WTC11 (cell line): ENCODE results near the gene HOXA5. TPM values are rescaled to one million over a fixed set of nuclear protein-coding genes. Genes with fewer than 3 reads are reported as not detected.

ENCODE experiments used
- ATAC-seq: fragments of 200-7000 bp; cut with Tn5 transposase; 2 replicates; pipeline ENCODE4 v1.10.0; 2021; ENCODE audit warnings: mild to moderate bottlenecking, moderate library complexity
- CTCF ChIA-PET: fragments of 300-600 bp; sonication (Branson Sonifier 250); formaldehyde crosslinking; loops from one replicate; lab custom pipeline; 2021; ENCODE audit warnings: antibody characterized with exemption; lab: Charles Lee
- POLR2A ChIA-PET: fragments of 350-600 bp; sonication (Branson Sonifier 250); formaldehyde crosslinking; loops from one replicate; lab custom pipeline; 2021; ENCODE audit warnings: antibody characterized with exemption; lab: Charles Lee
- DNase-seq: peaks from one replicate; pipeline ENCODE4 v3.0.0; 2021; ENCODE audit warnings: low spot score
- H3K27ac Mint-ChIP-seq: 2 replicates; pipeline ENCODE4 v1.8.0; 2021; ENCODE audit warnings: mixed read lengths
- H3K27me3 Mint-ChIP-seq: 2 replicates; pipeline ENCODE4 v1.8.0; 2021; ENCODE audit warnings: low read depth, mild to moderate bottlenecking, moderate library complexity, mixed read lengths
- H3K36me3 Mint-ChIP-seq: 2 replicates; pipeline ENCODE4 v1.8.0; 2021; ENCODE audit warnings: mixed read lengths
- H3K4me1 Mint-ChIP-seq: 2 replicates; pipeline ENCODE4 v1.8.0; 2022; ENCODE audit warnings: mixed read lengths
- H3K4me3 Mint-ChIP-seq: 2 replicates; pipeline ENCODE4 v1.8.0; 2021; ENCODE audit warnings: mild to moderate bottlenecking, moderate library complexity, mixed read lengths
- H3K9me3 Mint-ChIP-seq: 2 replicates; pipeline ENCODE4 v1.8.0; 2021; ENCODE audit warnings: mixed read lengths
- ATF6 ChIP-seq: sonication (generic); formaldehyde crosslinking; IDR thresholded peaks from 2 replicates; pipeline ENCODE4 v1.8.1; 2023; ENCODE audit warnings: mild to moderate bottlenecking, missing genetic modification reagents
- CREB1 ChIP-seq: sonication (generic); formaldehyde crosslinking; IDR thresholded peaks from 2 replicates; pipeline ENCODE4 v1.8.0; 2023; ENCODE audit warnings: mild to moderate bottlenecking, missing genetic modification reagents
- ESRRA ChIP-seq: sonication (generic); formaldehyde crosslinking; IDR thresholded peaks from 2 replicates; pipeline ENCODE4 v1.8.1; 2022; ENCODE audit warnings: mild to moderate bottlenecking, missing genetic modification reagents, borderline replicate concordance
- FOXJ3 ChIP-seq: sonication (generic); formaldehyde crosslinking; IDR thresholded peaks from 2 replicates; pipeline ENCODE4 v1.9.0; 2021; ENCODE audit warnings: missing genetic modification reagents, mild to moderate bottlenecking, borderline replicate concordance
- FOXK1 ChIP-seq: sonication (generic); formaldehyde crosslinking; IDR thresholded peaks from 2 replicates; pipeline ENCODE4 v1.8.0; 2022; ENCODE audit warnings: mild to moderate bottlenecking, moderate library complexity, missing genetic modification reagents
- JUN ChIP-seq: sonication (generic); formaldehyde crosslinking; IDR thresholded peaks from 2 replicates; pipeline ENCODE4 v1.8.0; 2023; ENCODE audit warnings: mild to moderate bottlenecking, missing genetic modification reagents
- MYBL2 ChIP-seq: sonication (generic); formaldehyde crosslinking; IDR thresholded peaks from 2 replicates; pipeline ENCODE4 v1.8.1; 2023; ENCODE audit warnings: mild to moderate bottlenecking, moderate library complexity, missing genetic modification reagents
- NFE2L1 ChIP-seq: sonication (generic); formaldehyde crosslinking; IDR thresholded peaks from 2 replicates; pipeline ENCODE4 v1.8.1; 2023; ENCODE audit warnings: missing genetic modification reagents
- RELA ChIP-seq: sonication (generic); formaldehyde crosslinking; IDR thresholded peaks from 2 replicates; pipeline ENCODE4 v1.8.1; 2022; ENCODE audit warnings: missing genetic modification reagents, mild to moderate bottlenecking, borderline replicate concordance
- SP1 ChIP-seq: sonication (generic); formaldehyde crosslinking; conservative IDR thresholded peaks from 2 replicates; pipeline ENCODE4 v1.8.1; 2022; ENCODE audit warnings: missing genetic modification reagents
- TEAD4 ChIP-seq: sonication (generic); formaldehyde crosslinking; IDR thresholded peaks from 2 replicates; pipeline ENCODE4 v1.8.0; 2022; ENCODE audit warnings: mild to moderate bottlenecking, missing genetic modification reagents
- ZNF263 ChIP-seq: sonication (generic); formaldehyde crosslinking; IDR thresholded peaks from 2 replicates; pipeline ENCODE4 v1.8.1; 2022; ENCODE audit warnings: low read depth, mild to moderate bottlenecking, moderate library complexity, missing genetic modification reagents
- ZNF423 ChIP-seq: fragments of 250-450 bp; sonication (Bioruptor Pico); IDR thresholded peaks from 2 replicates; pipeline ENCODE4 v2.1.2; 2022; ENCODE audit warnings: mild to moderate bottlenecking, moderate library complexity
- total RNA-seq: library from RNA; stranded (reverse); gene quantifications from 3 replicates; pipeline ENCODE4 v1.2.3, GENCODE V29; 2021
- TF ChIP-seq, protein P1 (sequence below): sonication (generic); formaldehyde crosslinking; IDR thresholded peaks from 2 replicates; pipeline ENCODE4 v1.8.0; 2022; ENCODE audit warnings: mild to moderate bottlenecking, missing genetic modification reagents
- TF ChIP-seq, protein P2 (sequence below): sonication (generic); formaldehyde crosslinking; IDR thresholded peaks from 2 replicates; pipeline ENCODE4 v1.8.0; 2022; ENCODE audit warnings: mild to moderate bottlenecking, missing genetic modification reagents
- TF ChIP-seq, protein P3 (sequence below): sonication (generic); formaldehyde crosslinking; conservative IDR thresholded peaks from 2 replicates; pipeline ENCODE4 v1.8.1; 2023; ENCODE audit warnings: mild to moderate bottlenecking, low read depth, missing genetic modification reagents, moderate library complexity
- TF ChIP-seq, protein P4 (sequence below): sonication (generic); formaldehyde crosslinking; IDR thresholded peaks from 2 replicates; pipeline ENCODE4 v1.8.1; 2023; ENCODE audit warnings: mild to moderate bottlenecking, missing genetic modification reagents, moderate library complexity
- TF ChIP-seq, protein P5 (sequence below): sonication (generic); formaldehyde crosslinking; IDR thresholded peaks from 2 replicates; pipeline ENCODE4 v1.8.1; 2023; ENCODE audit warnings: mild to moderate bottlenecking, missing genetic modification reagents, moderate library complexity

Gene HOXA5
- total RNA-seq, 1 experiment from 2014 or later, result not detected

DNA sequence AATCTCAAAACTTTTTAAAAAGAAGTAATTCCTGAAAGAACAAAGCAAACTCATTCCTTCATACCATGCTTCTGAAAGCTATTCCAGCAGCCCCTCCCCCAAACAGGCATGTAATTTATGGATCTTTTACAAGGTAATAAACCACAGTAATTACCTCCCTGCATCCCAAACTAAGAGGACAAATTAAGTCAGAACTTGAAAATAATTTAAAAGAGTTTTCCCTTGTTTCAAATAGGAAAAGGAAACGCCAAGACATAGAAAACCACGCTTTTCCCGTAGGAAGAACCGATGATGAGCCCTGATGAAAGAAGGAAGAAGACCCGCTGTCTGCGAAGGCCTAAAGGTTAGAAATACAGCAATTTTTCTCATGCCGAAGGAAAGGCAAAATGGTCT lies 21.8 kb downstream of the HOXA5 start:
- DNase-seq (no peak), ATAC-seq (no peak)
- H3K36me3 Mint-ChIP-seq, result no peaks in the 10 kb centered on the region
- H3K27ac Mint-ChIP-seq, result no peak overlapping the region
- ChIA-PET CTCF (interaction anchor here (1.7 to 1.9 kb wide), 2 partner anchors 29 to 39 kb away, joined by 4 to 6 read pairs; no protein-coding TSS in a partner anchor), POLR2A (no interaction called here)
- no peak overlapping the region for H3K4me3 Mint-ChIP-seq
- peaks cover 14% of the 10 kb centered on the region for H3K4me1 Mint-ChIP-seq
- no peaks in the 10 kb centered on the region for H3K9me3 Mint-ChIP-seq
- TF ChIP-seq FOXJ3, result no peak
- TF ChIP-seq, protein P1, sequence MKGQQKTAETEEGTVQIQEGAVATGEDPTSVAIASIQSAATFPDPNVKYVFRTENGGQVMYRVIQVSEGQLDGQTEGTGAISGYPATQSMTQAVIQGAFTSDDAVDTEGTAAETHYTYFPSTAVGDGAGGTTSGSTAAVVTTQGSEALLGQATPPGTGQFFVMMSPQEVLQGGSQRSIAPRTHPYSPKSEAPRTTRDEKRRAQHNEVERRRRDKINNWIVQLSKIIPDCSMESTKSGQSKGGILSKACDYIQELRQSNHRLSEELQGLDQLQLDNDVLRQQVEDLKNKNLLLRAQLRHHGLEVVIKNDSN (CRISPR knock-in tag), result no peak
- TF ChIP-seq ATF6 (CRISPR knock-in tag), result no peak
- TF ChIP-seq ZNF423, result no peak
- TF ChIP-seq JUN (CRISPR knock-in tag), result no peak
- TF ChIP-seq ZNF263 (CRISPR knock-in tag), result no peak
- no peak for TF ChIP-seq MYBL2
- TF ChIP-seq, protein P2, sequence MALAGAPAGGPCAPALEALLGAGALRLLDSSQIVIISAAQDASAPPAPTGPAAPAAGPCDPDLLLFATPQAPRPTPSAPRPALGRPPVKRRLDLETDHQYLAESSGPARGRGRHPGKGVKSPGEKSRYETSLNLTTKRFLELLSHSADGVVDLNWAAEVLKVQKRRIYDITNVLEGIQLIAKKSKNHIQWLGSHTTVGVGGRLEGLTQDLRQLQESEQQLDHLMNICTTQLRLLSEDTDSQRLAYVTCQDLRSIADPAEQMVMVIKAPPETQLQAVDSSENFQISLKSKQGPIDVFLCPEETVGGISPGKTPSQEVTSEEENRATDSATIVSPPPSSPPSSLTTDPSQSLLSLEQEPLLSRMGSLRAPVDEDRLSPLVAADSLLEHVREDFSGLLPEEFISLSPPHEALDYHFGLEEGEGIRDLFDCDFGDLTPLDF, result no peak
- no peak for TF ChIP-seq SP1
- TF ChIP-seq CREB1, result no peak
- TF ChIP-seq, protein P3, sequence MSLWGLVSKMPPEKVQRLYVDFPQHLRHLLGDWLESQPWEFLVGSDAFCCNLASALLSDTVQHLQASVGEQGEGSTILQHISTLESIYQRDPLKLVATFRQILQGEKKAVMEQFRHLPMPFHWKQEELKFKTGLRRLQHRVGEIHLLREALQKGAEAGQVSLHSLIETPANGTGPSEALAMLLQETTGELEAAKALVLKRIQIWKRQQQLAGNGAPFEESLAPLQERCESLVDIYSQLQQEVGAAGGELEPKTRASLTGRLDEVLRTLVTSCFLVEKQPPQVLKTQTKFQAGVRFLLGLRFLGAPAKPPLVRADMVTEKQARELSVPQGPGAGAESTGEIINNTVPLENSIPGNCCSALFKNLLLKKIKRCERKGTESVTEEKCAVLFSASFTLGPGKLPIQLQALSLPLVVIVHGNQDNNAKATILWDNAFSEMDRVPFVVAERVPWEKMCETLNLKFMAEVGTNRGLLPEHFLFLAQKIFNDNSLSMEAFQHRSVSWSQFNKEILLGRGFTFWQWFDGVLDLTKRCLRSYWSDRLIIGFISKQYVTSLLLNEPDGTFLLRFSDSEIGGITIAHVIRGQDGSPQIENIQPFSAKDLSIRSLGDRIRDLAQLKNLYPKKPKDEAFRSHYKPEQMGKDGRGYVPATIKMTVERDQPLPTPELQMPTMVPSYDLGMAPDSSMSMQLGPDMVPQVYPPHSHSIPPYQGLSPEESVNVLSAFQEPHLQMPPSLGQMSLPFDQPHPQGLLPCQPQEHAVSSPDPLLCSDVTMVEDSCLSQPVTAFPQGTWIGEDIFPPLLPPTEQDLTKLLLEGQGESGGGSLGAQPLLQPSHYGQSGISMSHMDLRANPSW (CRISPR knock-in tag), result no peak
- H3K27me3 Mint-ChIP-seq, result peaks cover 100% of the 10 kb centered on the region

GRCh38 chr7:27119412-27119911 lies 24.0 kb downstream of the HOXA5 start:
- peaks cover 14% of the 10 kb centered on the region for H3K4me1 Mint-ChIP-seq
- no peaks in the 10 kb centered on the region for H3K36me3 Mint-ChIP-seq
- H3K27me3 Mint-ChIP-seq, result peaks cover 100% of the 10 kb centered on the region
- DNase-seq (no peak), ATAC-seq (no peak)
- no peak overlapping the region for H3K4me3 Mint-ChIP-seq
- POLR2A ChIA-PET, result no interaction called here
- H3K9me3 Mint-ChIP-seq, result no peaks in the 10 kb centered on the region
- CTCF ChIA-PET, result interaction anchor here (1.5 to 3.9 kb wide), 4 partner anchors 21 to 60 kb away, joined by 4 to 12 read pairs (median 6); partner anchors contain the start of gene HOXA1
- H3K27ac Mint-ChIP-seq, result no peak overlapping the region
- TF ChIP-seq FOXK1 (CRISPR knock-in tag) (no peak), MYBL2 (no peak), CREB1 (no peak), TEAD4 (CRISPR knock-in tag) (no peak), RELA (CRISPR knock-in tag) (no peak), ESRRA (CRISPR knock-in tag) (no peak), NFE2L1 (CRISPR knock-in tag) (no peak), JUN (CRISPR knock-in tag) (no peak), SP1 (no peak)
- TF ChIP-seq, protein P4, sequence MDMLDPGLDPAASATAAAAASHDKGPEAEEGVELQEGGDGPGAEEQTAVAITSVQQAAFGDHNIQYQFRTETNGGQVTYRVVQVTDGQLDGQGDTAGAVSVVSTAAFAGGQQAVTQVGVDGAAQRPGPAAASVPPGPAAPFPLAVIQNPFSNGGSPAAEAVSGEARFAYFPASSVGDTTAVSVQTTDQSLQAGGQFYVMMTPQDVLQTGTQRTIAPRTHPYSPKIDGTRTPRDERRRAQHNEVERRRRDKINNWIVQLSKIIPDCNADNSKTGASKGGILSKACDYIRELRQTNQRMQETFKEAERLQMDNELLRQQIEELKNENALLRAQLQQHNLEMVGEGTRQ (CRISPR knock-in tag), result no peak
- TF ChIP-seq, protein P3 (CRISPR knock-in tag), result no peak
- TF ChIP-seq, protein P5, sequence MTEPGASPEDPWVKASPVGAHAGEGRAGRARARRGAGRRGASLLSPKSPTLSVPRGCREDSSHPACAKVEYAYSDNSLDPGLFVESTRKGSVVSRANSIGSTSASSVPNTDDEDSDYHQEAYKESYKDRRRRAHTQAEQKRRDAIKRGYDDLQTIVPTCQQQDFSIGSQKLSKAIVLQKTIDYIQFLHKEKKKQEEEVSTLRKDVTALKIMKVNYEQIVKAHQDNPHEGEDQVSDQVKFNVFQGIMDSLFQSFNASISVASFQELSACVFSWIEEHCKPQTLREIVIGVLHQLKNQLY (CRISPR knock-in tag), result no peak
